ENCODE data around the gene IMMP1L. TPM values are rescaled to one million over a fixed set of nuclear protein-coding genes. Genes with fewer than 3 reads are reported as not detected.

Gene IMMP1L
- total and polyA plus RNA-seq, 4 experiments from 2014 or later = 16.3 to 47.6 (median 31.0) TPM

GRCh38 chr11:31477528-31478222 lies 31.7 kb downstream of the IMMP1L start:
- H3K36me3 ChIP-seq (ENCODE audit: insufficient read depth, low read length) = no peaks in the 10 kb centered on the region
- no peak overlapping the region for H3K27ac ChIP-seq (ENCODE audit: low read depth, low read length)
- H3K27me3 Mint-ChIP-seq = no peaks in the 10 kb centered on the region
- no peaks in the 10 kb centered on the region for H3K9me3 Mint-ChIP-seq
- H3K27me3 ChIP-seq (ENCODE audit: insufficient read depth, low read length) = no peaks in the 10 kb centered on the region
- CTCF ChIA-PET (ENCODE audit: partially characterized antibody) = interaction anchor here (0.6 kb wide), 1 partner anchor 32 kb away, joined by 3 read pairs; no protein-coding TSS in a partner anchor
- no peak overlapping the region for H3K27ac Mint-ChIP-seq
- no peaks in the 10 kb centered on the region for H3K4me1 ChIP-seq (ENCODE audit: insufficient read depth, low read length)
- intact Hi-C loops (cut with micrococcal nuclease) = no loop called here
- DNase-seq = no peak
- POLR2A ChIA-PET (ENCODE audit: partially characterized antibody) = no interaction called here
- no peak overlapping the region for H3K4me3 ChIP-seq (ENCODE audit: low read length in 2 of 2)
- no peak overlapping the region for H3K4me3 Mint-ChIP-seq
- H3K36me3 Mint-ChIP-seq = peaks cover 1 to 4% of the 10 kb centered on the region in 2 donors
- no peaks in the 10 kb centered on the region for H3K9me3 ChIP-seq (ENCODE audit: control insufficient read depth in 1 of 2, low read length in 2 of 2)
- H3K4me1 Mint-ChIP-seq = peaks cover 0 to 2% (median under 1%) of the 10 kb centered on the region in 4 donors

GRCh38 chr11:31474083-31474482 lies 35.3 kb downstream of the IMMP1L start:
- peaks cover 0 to 8% (median 2%) of the 10 kb centered on the region in 4 donors for H3K4me1 Mint-ChIP-seq
- no peaks in the 10 kb centered on the region for H3K27me3 Mint-ChIP-seq
- no peak overlapping the region for H3K4me3 ChIP-seq (ENCODE audit: low read length in 2 of 2)
- H3K9me3 Mint-ChIP-seq = no peaks in the 10 kb centered on the region
- no peak overlapping the region for H3K27ac Mint-ChIP-seq
- ChIA-PET POLR2A (ENCODE audit: partially characterized antibody) (no interaction called here), CTCF (ENCODE audit: partially characterized antibody) (no interaction called here)
- no peak overlapping the region for H3K27ac ChIP-seq (ENCODE audit: low read depth, low read length)
- no peak for DNase-seq
- H3K4me1 ChIP-seq (ENCODE audit: insufficient read depth, low read length) = no peaks in the 10 kb centered on the region
- no peaks in the 10 kb centered on the region for H3K27me3 ChIP-seq (ENCODE audit: insufficient read depth, low read length)
- peaks cover 10 to 12% of the 10 kb centered on the region in 2 donors for H3K36me3 Mint-ChIP-seq
- no peaks in the 10 kb centered on the region for H3K9me3 ChIP-seq (ENCODE audit: control insufficient read depth in 1 of 2, low read length in 2 of 2)
- intact Hi-C loops (cut with micrococcal nuclease) = no loop called here
- no peak overlapping the region for H3K4me3 Mint-ChIP-seq
- H3K36me3 ChIP-seq (ENCODE audit: insufficient read depth, low read length) = no peaks in the 10 kb centered on the region

DNA sequence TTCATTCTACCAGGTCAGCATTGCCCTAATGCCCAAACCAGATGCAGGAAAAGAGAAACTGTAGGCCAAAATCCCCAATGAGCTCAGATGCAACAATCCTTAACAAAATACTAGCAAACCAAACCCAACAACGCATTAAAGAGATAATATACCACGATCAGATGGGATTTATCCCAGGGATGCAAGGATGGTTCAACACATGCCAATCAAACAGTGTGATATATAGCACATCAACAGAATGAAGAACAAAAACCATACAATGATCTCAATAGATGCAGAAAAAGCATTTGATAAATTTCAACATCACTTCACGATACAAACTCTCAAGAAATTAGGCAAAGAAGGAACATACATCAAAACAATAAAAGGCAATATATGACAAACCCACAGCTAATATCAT lies 45.0 kb downstream of the IMMP1L start:
- H3K36me3 ChIP-seq (ENCODE audit: insufficient read depth, low read length) = no peaks in the 10 kb centered on the region
- DNase-seq = no peak
- POLR2A ChIA-PET (ENCODE audit: partially characterized antibody) = no interaction called here
- H3K27me3 ChIP-seq (ENCODE audit: insufficient read depth, low read length) = no peaks in the 10 kb centered on the region
- no peak overlapping the region for H3K27ac ChIP-seq (ENCODE audit: low read depth, low read length)
- Mint-ChIP-seq H3K4me1 (peaks cover 0 to 9% (median 2%) of the 10 kb centered on the region in 4 donors), H3K27me3 (no peaks in the 10 kb centered on the region), H3K4me3 (no peak overlapping the region), H3K36me3 (peaks cover 42 to 55% of the 10 kb centered on the region in 2 donors), H3K27ac (no peak overlapping the region), H3K9me3 (peaks cover 2 to 25% (median 14%) of the 10 kb centered on the region in 8 donors)
- no peaks in the 10 kb centered on the region for H3K9me3 ChIP-seq (ENCODE audit: control insufficient read depth in 1 of 2, low read length in 2 of 2)
- H3K4me3 ChIP-seq (ENCODE audit: low read length in 2 of 2) = no peak overlapping the region
- CTCF ChIA-PET (ENCODE audit: partially characterized antibody) = no interaction called here
- intact Hi-C loops (cut with micrococcal nuclease) = no loop called here
- H3K4me1 ChIP-seq (ENCODE audit: insufficient read depth, low read length) = no peaks in the 10 kb centered on the region

DNA sequence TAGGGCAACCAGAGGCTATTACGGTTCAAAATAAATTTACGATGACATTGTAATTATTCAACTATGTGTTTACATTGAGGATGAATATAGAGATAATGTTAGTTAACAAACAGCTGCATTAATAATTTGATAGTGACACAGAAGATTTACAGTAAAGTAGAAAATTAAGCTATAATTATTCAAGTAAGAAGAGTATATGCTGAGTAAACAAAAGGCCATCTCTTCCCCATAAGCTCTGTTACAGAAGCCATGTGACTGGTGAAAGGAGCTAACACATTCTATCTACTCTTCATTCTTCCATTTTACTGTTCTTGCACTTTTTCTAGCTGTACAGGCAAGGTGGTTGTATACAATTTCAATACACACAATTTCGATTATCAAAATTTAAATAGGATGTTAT lies 54.2 kb downstream of the IMMP1L start:
- Histone ChIP-seq H3K9me3 (ENCODE audit: control insufficient read depth in 1 of 2, low read length in 2 of 2) (no peaks in the 10 kb centered on the region), H3K27ac (ENCODE audit: low read depth, low read length) (no peak overlapping the region), H3K4me3 (ENCODE audit: low read length in 2 of 2) (no peak overlapping the region), H3K27me3 (ENCODE audit: insufficient read depth, low read length) (no peaks in the 10 kb centered on the region), H3K36me3 (ENCODE audit: insufficient read depth, low read length) (no peaks in the 10 kb centered on the region), H3K4me1 (ENCODE audit: insufficient read depth, low read length) (no peaks in the 10 kb centered on the region)
- peaks cover 42% of the 10 kb centered on the region in 2 donors for H3K36me3 Mint-ChIP-seq
- H3K27me3 Mint-ChIP-seq = no peaks in the 10 kb centered on the region
- DNase-seq = no peak
- H3K4me1 Mint-ChIP-seq = peaks cover 0 to 9% (median 4%) of the 10 kb centered on the region in 4 donors
- intact Hi-C loops (cut with micrococcal nuclease) = no loop called here
- H3K27ac Mint-ChIP-seq = no peak overlapping the region
- H3K4me3 Mint-ChIP-seq = no peak overlapping the region
- no peaks in the 10 kb centered on the region for H3K9me3 Mint-ChIP-seq
- ChIA-PET CTCF (ENCODE audit: partially characterized antibody) (no interaction called here), POLR2A (ENCODE audit: partially characterized antibody) (no interaction called here)

DNA sequence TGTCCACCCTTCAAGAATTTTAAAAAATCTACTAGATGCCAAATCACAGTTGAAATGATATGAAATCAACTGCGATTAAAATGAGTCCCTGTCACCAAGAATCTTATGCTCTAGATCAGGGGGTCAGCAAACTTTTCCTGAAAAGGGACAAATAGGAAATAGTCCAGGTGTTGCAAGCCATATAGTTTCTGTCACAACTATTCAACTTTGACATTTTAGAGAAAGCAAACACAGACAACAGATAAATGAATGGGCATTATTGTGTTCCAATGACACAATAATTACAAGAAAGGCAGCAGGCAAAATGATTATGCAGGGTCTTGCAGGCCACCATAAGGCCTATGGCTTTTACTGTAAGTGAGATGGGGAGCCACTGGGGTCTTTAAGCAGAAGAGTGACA lies 58.6 kb downstream of the IMMP1L start:
- CTCF ChIA-PET (ENCODE audit: partially characterized antibody) = no interaction called here
- POLR2A ChIA-PET (ENCODE audit: partially characterized antibody) = no interaction called here
- no peak overlapping the region for H3K27ac ChIP-seq (ENCODE audit: low read depth, low read length)
- peaks cover 45 to 58% of the 10 kb centered on the region in 2 donors for H3K36me3 Mint-ChIP-seq
- H3K4me3 ChIP-seq (ENCODE audit: low read length in 2 of 2) = no peak overlapping the region
- H3K27me3 ChIP-seq (ENCODE audit: insufficient read depth, low read length) = no peaks in the 10 kb centered on the region
- H3K4me3 Mint-ChIP-seq = no peak overlapping the region
- no peak for DNase-seq
- no peaks in the 10 kb centered on the region for H3K36me3 ChIP-seq (ENCODE audit: insufficient read depth, low read length)
- intact Hi-C loops (cut with micrococcal nuclease) = no loop called here
- no peaks in the 10 kb centered on the region for H3K9me3 Mint-ChIP-seq
- H3K9me3 ChIP-seq (ENCODE audit: control insufficient read depth in 1 of 2, low read length in 2 of 2) = no peaks in the 10 kb centered on the region
- H3K27ac Mint-ChIP-seq = no peak overlapping the region
- H3K27me3 Mint-ChIP-seq = no peaks in the 10 kb centered on the region
- H3K4me1 ChIP-seq (ENCODE audit: insufficient read depth, low read length) = no peaks in the 10 kb centered on the region
- H3K4me1 Mint-ChIP-seq = peaks cover 0 to 9% (median 4%) of the 10 kb centered on the region in 4 donors

GRCh38 chr11:31449040-31449439 lies 60.4 kb downstream of the IMMP1L start:
- Histone ChIP-seq H3K27me3 (ENCODE audit: insufficient read depth, low read length) (no peaks in the 10 kb centered on the region), H3K9me3 (ENCODE audit: control insufficient read depth in 1 of 2, low read length in 2 of 2) (no peaks in the 10 kb centered on the region), H3K27ac (ENCODE audit: low read depth, low read length) (no peak overlapping the region), H3K4me3 (ENCODE audit: low read length in 2 of 2) (no peak overlapping the region), H3K4me1 (ENCODE audit: insufficient read depth, low read length) (no peaks in the 10 kb centered on the region), H3K36me3 (ENCODE audit: insufficient read depth, low read length) (no peaks in the 10 kb centered on the region)
- POLR2A ChIA-PET (ENCODE audit: partially characterized antibody) = no interaction called here
- no peaks in the 10 kb centered on the region for H3K9me3 Mint-ChIP-seq
- H3K27me3 Mint-ChIP-seq = no peaks in the 10 kb centered on the region
- DNase-seq = no peak
- no peak overlapping the region for H3K27ac Mint-ChIP-seq
- CTCF ChIA-PET (ENCODE audit: partially characterized antibody) = no interaction called here
- H3K4me1 Mint-ChIP-seq = peaks cover 0 to 6% (median 4%) of the 10 kb centered on the region in 4 donors
- no peak overlapping the region for H3K4me3 Mint-ChIP-seq
- H3K36me3 Mint-ChIP-seq = peaks cover 40 to 55% of the 10 kb centered on the region in 2 donors
- intact Hi-C loops (cut with micrococcal nuclease) = no loop called here

DNA sequence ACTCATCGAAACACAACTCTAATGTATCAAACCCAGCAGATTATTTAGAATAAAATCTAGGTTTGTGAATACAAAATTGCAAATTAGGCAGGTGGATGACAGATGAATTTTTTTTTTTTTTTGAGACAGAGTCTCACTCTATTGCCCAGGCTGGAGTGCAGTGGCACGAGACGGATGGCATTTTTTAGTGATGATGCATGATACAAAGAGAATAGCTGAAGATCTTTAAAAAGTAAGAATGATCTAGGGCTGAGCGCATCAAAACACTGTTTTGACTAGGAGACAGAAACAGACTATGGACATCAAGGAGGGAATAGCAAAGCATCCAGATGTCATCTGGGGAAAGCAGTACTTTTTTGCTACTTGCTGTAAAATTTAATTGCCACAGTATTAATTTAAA lies 63.8 kb downstream of the IMMP1L start:
- Histone ChIP-seq H3K9me3 (ENCODE audit: control insufficient read depth in 1 of 2, low read length in 2 of 2) (no peaks in the 10 kb centered on the region), H3K4me3 (ENCODE audit: low read length in 2 of 2) (no peak overlapping the region), H3K4me1 (ENCODE audit: insufficient read depth, low read length) (no peaks in the 10 kb centered on the region), H3K27me3 (ENCODE audit: insufficient read depth, low read length) (no peaks in the 10 kb centered on the region), H3K27ac (ENCODE audit: low read depth, low read length) (no peak overlapping the region), H3K36me3 (ENCODE audit: insufficient read depth, low read length) (no peaks in the 10 kb centered on the region)
- intact Hi-C loops (cut with micrococcal nuclease) = no loop called here
- Mint-ChIP-seq H3K27me3 (no peaks in the 10 kb centered on the region), H3K9me3 (no peaks in the 10 kb centered on the region), H3K4me1 (peaks cover 0 to 4% (median 1%) of the 10 kb centered on the region in 4 donors), H3K27ac (no peak overlapping the region), H3K36me3 (peaks cover 19 to 34% of the 10 kb centered on the region in 2 donors), H3K4me3 (no peak overlapping the region)
- DNase-seq = no peak
- CTCF ChIA-PET (ENCODE audit: partially characterized antibody) = interaction anchor here (0.7 kb wide), 1 partner anchor 31 kb away, joined by 3 read pairs; no protein-coding TSS in a partner anchor
- POLR2A ChIA-PET (ENCODE audit: partially characterized antibody) = no interaction called here

Measured in CD4-positive, alpha-beta memory T cell (primary cell).